ENCODE data around the gene KRTAP4-7.
"Not testable (repeated sequence)": the region's sequence is repeated elsewhere in the genome, so short reads cannot be mapped to it uniquely, and the experiment has no call there.

The KRTAP4-7 gene

GRCh38 chr17:41084100-41084856, at the start of gene KRTAP4-7:
KRTAP4-7 (plus strand) TSS chr17:41084150; CDS start chr17:41084207, 57 bp downstream.
- not testable (repeated sequence) for H3K9ac ChIP-seq (ENCODE audit: low read depth, low read length); H3K4me3 ChIP-seq (ENCODE audit: low read length); H3K27ac ChIP-seq (ENCODE audit: low read length); H3K9me3 ChIP-seq (ENCODE audit: insufficient read depth, low read depth, low read length); H3K36me3 ChIP-seq (ENCODE audit: insufficient read depth, low read depth, low read length); H3K4me1 ChIP-seq (ENCODE audit: insufficient read depth, low read length); H3K27me3 ChIP-seq (ENCODE audit: insufficient read depth, low read length)

GRCh38 chr17:41034346-41034935, 49.5 kb upstream of the KRTAP4-7 start, which contains the start of gene KRTAP1-3:
KRTAP1-3 (minus strand) TSS chr17:41034874; CDS start chr17:41034821, 53 bp downstream.
- not testable (repeated sequence) for H3K9ac ChIP-seq (ENCODE audit: low read depth, low read length); H3K27me3 ChIP-seq (ENCODE audit: insufficient read depth, low read length); H3K9me3 ChIP-seq (ENCODE audit: insufficient read depth, low read depth, low read length); H3K36me3 ChIP-seq (ENCODE audit: insufficient read depth, low read depth, low read length); H3K4me3 ChIP-seq (ENCODE audit: low read length); H3K27ac ChIP-seq (ENCODE audit: low read length)
- peaks cover 13% of the 10 kb centered on the region; the same call in 1 of the 2 replicates for H3K4me1 ChIP-seq (ENCODE audit: insufficient read depth, low read length)

GRCh38 chr17:41037853-41038350, 46.0 kb upstream of the KRTAP4-7 start:
- H3K27me3 ChIP-seq (ENCODE audit: insufficient read depth, low read length) = no peaks in the 10 kb centered on the region
- no peaks in the 10 kb centered on the region for H3K36me3 ChIP-seq (ENCODE audit: insufficient read depth, low read depth, low read length)
- no peak overlapping the region for H3K9ac ChIP-seq (ENCODE audit: low read depth, low read length)
- no peak overlapping the region for H3K4me3 ChIP-seq (ENCODE audit: low read length)
- no peaks in the 10 kb centered on the region for H3K9me3 ChIP-seq (ENCODE audit: insufficient read depth, low read depth, low read length)
- peaks cover 13% of the 10 kb centered on the region; the same call in 1 of the 2 replicates for H3K4me1 ChIP-seq (ENCODE audit: insufficient read depth, low read length)
- H3K27ac ChIP-seq (ENCODE audit: low read length) = no peak overlapping the region

- H3K27ac ChIP-seq (ENCODE audit: low read length); H3K27me3 ChIP-seq (ENCODE audit: insufficient read depth, low read length); H3K9me3 ChIP-seq (ENCODE audit: insufficient read depth, low read depth, low read length); H3K36me3 ChIP-seq (ENCODE audit: insufficient read depth, low read depth, low read length); H3K9ac ChIP-seq (ENCODE audit: low read depth, low read length); H3K4me3 ChIP-seq (ENCODE audit: low read length): not testable (repeated sequence)
- H3K4me1 ChIP-seq (ENCODE audit: insufficient read depth, low read length) = peaks cover 13% of the 10 kb centered on the region; the same call in 1 of the 2 replicates
These were observed 43.0 kb upstream of the KRTAP4-7 start, which contains the start of gene KRTAP1-1 for GRCh38 chr17:41040783-41041571. KRTAP1-1 (minus strand) TSS chr17:41041450; CDS start chr17:41041397, 53 bp downstream.

- Histone ChIP-seq H3K9me3 (ENCODE audit: insufficient read depth, low read depth, low read length) (no peaks in the 10 kb centered on the region), H3K27me3 (ENCODE audit: insufficient read depth, low read length) (no peaks in the 10 kb centered on the region), H3K4me1 (ENCODE audit: insufficient read depth, low read length) (peaks cover 7% of the 10 kb centered on the region; the same call in 1 of the 2 replicates), H3K36me3 (ENCODE audit: insufficient read depth, low read depth, low read length) (no peaks in the 10 kb centered on the region), H3K27ac (ENCODE audit: low read length) (no peak overlapping the region), H3K9ac (ENCODE audit: low read depth, low read length) (no peak overlapping the region), H3K4me3 (ENCODE audit: low read length) (no peak overlapping the region)
These were observed 41.0 kb upstream of the KRTAP4-7 start for GRCh38 chr17:41042953-41043352.

GRCh38 chr17:41046735-41047465, 37.0 kb upstream of the KRTAP4-7 start, which contains the start of gene KRTAP2-1:
KRTAP2-1 (minus strand) TSS chr17:41047316; CDS start chr17:41047267, 49 bp downstream.
- H3K4me3 ChIP-seq (ENCODE audit: low read length); H3K9ac ChIP-seq (ENCODE audit: low read depth, low read length); H3K36me3 ChIP-seq (ENCODE audit: insufficient read depth, low read depth, low read length); H3K27me3 ChIP-seq (ENCODE audit: insufficient read depth, low read length); H3K27ac ChIP-seq (ENCODE audit: low read length); H3K9me3 ChIP-seq (ENCODE audit: insufficient read depth, low read depth, low read length); H3K4me1 ChIP-seq (ENCODE audit: insufficient read depth, low read length): not testable (repeated sequence)

- Histone ChIP-seq H3K4me1 (ENCODE audit: insufficient read depth, low read length) (no peaks in the 10 kb centered on the region; the same call in 1 of the 2 replicates), H3K27me3 (ENCODE audit: insufficient read depth, low read length) (no peaks in the 10 kb centered on the region), H3K9ac (ENCODE audit: low read depth, low read length) (no peak overlapping the region), H3K4me3 (ENCODE audit: low read length) (no peak overlapping the region), H3K27ac (ENCODE audit: low read length) (no peak overlapping the region), H3K36me3 (ENCODE audit: insufficient read depth, low read depth, low read length) (no peaks in the 10 kb centered on the region), H3K9me3 (ENCODE audit: insufficient read depth, low read depth, low read length) (no peaks in the 10 kb centered on the region)
These were observed 35.5 kb upstream of the KRTAP4-7 start for GRCh38 chr17:41048441-41048840.

GRCh38 chr17:41049110-41049509, 34.8 kb upstream of the KRTAP4-7 start:
- H3K4me1 ChIP-seq (ENCODE audit: insufficient read depth, low read length) = no peaks in the 10 kb centered on the region; the same call in 1 of the 2 replicates
- no peaks in the 10 kb centered on the region for H3K9me3 ChIP-seq (ENCODE audit: insufficient read depth, low read depth, low read length)
- H3K27me3 ChIP-seq (ENCODE audit: insufficient read depth, low read length) = no peaks in the 10 kb centered on the region
- H3K4me3 ChIP-seq (ENCODE audit: low read length) = no peak overlapping the region
- H3K27ac ChIP-seq (ENCODE audit: low read length) = no peak overlapping the region
- no peak overlapping the region for H3K9ac ChIP-seq (ENCODE audit: low read depth, low read length)
- H3K36me3 ChIP-seq (ENCODE audit: insufficient read depth, low read depth, low read length) = no peaks in the 10 kb centered on the region

GRCh38 chr17:41052566-41052965, 31.4 kb upstream of the KRTAP4-7 start:
- Histone ChIP-seq H3K4me1 (ENCODE audit: insufficient read depth, low read length) (no peaks in the 10 kb centered on the region; the same call in 1 of the 2 replicates), H3K27ac (ENCODE audit: low read length) (no peak overlapping the region), H3K9ac (ENCODE audit: low read depth, low read length) (no peak overlapping the region)

GRCh38 chr17:41054025-41054424, 29.9 kb upstream of the KRTAP4-7 start:
- H3K4me1 ChIP-seq (ENCODE audit: insufficient read depth, low read length) = no peaks in the 10 kb centered on the region
- H3K27ac ChIP-seq (ENCODE audit: low read length) = no peak overlapping the region
- no peak overlapping the region for H3K9ac ChIP-seq (ENCODE audit: low read depth, low read length)
- H3K4me3 ChIP-seq (ENCODE audit: low read length) = no peak overlapping the region
- no peaks in the 10 kb centered on the region for H3K9me3 ChIP-seq (ENCODE audit: insufficient read depth, low read depth, low read length)
- H3K27me3 ChIP-seq (ENCODE audit: insufficient read depth, low read length) = no peaks in the 10 kb centered on the region
- H3K36me3 ChIP-seq (ENCODE audit: insufficient read depth, low read depth, low read length) = no peaks in the 10 kb centered on the region

More at GRCh38 chr17:41052566-41052965, 31.4 kb upstream of the KRTAP4-7 start:
- H3K4me3 ChIP-seq (ENCODE audit: low read length) = no peak overlapping the region
- H3K9me3 ChIP-seq (ENCODE audit: insufficient read depth, low read depth, low read length) = no peaks in the 10 kb centered on the region
- H3K36me3 ChIP-seq (ENCODE audit: insufficient read depth, low read depth, low read length) = no peaks in the 10 kb centered on the region
- H3K27me3 ChIP-seq (ENCODE audit: insufficient read depth, low read length) = no peaks in the 10 kb centered on the region

- H3K9me3 ChIP-seq (ENCODE audit: insufficient read depth, low read depth, low read length); H3K27ac ChIP-seq (ENCODE audit: low read length); H3K4me3 ChIP-seq (ENCODE audit: low read length); H3K9ac ChIP-seq (ENCODE audit: low read depth, low read length); H3K36me3 ChIP-seq (ENCODE audit: insufficient read depth, low read depth, low read length); H3K27me3 ChIP-seq (ENCODE audit: insufficient read depth, low read length); H3K4me1 ChIP-seq (ENCODE audit: insufficient read depth, low read length): not testable (repeated sequence)
These were observed 29.4 kb upstream of the KRTAP4-7 start for GRCh38 chr17:41054556-41054955.

All from iPS-20b (cell line).